HG03097 (cell line): ENCODE measurements around the gene SYT17.

Experiments
- ATAC-seq: cut with Tn5 transposase; IDR thresholded peaks from one replicate; pipeline ENCODE4 v1.9.1; 2021; ENCODE audit not compliant: unreplicated experiment, low FRiP score

The SYT17 gene

GRCh38 chr16:19167710-19168370 is at the start of gene SYT17:
Gene SYT17 (plus strand): TSS chr16:19168240. CDS start chr16:19168647, 407 bp downstream.
- ATAC-seq = no peak

DNA sequence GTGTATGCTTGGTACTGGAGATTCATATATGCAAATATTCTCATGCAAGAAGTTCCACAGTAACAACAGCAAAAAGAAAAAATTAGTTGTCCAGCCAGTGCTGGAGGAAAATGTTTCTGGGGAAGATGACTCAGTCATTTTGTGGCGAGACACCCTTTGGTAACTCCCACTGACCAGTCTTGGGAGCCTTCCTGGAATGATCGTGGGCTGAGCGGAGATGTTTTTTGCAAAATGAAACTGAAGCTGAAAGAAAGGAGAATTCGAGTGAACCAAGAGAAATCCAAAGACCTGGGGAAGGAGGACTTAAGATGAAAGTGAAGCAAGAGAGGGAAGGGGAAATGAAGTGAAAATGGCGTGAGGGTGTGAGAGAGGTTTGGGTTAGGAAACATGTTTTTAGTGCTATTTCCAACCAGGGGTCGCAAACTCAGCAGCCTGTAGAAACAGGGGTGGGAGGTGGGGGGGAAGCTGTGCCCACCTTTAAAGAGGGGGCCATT is 49.1 kb upstream of the SYT17 start:
- ATAC-seq = no peak

DNA sequence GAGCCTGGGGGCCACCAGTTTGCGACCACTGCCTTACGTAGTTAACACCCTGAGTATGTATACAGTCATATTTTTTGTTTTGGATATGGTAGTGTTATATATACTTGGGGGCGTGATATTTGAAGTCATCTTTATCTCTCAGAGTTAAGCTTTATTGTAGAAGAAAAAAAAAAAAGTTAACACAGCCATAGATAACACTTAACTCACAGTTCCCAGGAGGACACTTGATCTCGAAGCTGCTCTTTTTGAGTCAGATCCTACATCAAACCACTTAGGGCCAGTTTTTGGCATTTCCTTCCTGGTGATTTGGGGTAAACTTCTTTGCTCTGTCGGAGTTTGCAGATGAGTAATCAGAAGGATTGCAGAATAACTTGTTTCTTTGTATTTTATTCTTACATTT is 48.5 kb upstream of the SYT17 start:
- no peak for ATAC-seq

- ATAC-seq = no peak
These were observed 44.4 kb upstream of the SYT17 start for GRCh38 chr16:19123535-19124178.

DNA sequence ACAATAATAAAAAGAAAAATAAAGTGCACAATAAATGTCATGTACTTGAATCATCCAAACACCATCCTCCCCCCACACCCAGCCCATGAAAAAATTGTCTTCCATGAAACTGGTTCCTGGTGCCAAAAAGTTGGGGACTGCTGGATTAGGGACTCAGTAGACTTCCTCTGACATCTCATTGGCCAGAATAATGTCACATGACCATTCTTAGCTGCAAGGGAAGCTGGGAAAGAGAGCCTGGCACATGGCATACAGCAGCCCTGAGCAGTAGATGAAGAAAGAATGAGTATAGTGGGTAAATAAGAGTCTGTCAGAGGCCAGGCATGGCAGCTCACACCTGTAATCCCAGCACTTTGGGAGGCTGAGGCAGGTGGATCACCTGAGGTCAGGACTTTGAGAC is 41.7 kb upstream of the SYT17 start:
- ATAC-seq = no peak

GRCh38 chr16:19127205-19127604 is 40.8 kb upstream of the SYT17 start:
- no peak for ATAC-seq

DNA sequence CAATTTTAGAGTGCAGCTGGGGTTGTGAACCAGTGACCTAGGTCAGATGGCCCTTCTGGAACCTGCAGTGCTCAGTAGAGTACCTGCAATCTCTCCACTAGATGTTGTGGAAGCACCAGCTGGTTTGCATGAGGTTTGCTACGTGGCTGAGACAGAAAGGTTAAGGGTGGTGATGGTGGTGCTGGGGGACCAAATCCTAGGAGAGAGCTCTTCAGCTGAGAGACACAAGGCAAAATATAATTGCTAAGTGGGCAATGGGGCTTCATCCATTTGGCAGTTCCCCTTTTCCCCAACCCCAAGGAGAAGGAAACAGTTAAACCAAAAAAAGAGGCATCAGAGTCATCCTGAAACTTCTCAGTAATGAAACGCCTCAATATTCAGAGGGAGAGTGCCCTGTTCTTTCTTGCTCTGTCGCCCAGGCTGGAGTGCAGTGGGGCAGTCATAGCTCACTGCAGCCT is 40.3 kb upstream of the SYT17 start:
- no peak for ATAC-seq

- no peak for ATAC-seq
These were observed 39.4 kb upstream of the SYT17 start for GRCh38 chr16:19128454-19129200.

GRCh38 chr16:19130385-19130784 is 37.7 kb upstream of the SYT17 start:
- ATAC-seq = no peak

- ATAC-seq = no peak
These were observed 36.9 kb upstream of the SYT17 start for GRCh38 chr16:19130852-19131824.

- ATAC-seq = no peak
These were observed 36.2 kb upstream of the SYT17 start for GRCh38 chr16:19131825-19132218.

DNA sequence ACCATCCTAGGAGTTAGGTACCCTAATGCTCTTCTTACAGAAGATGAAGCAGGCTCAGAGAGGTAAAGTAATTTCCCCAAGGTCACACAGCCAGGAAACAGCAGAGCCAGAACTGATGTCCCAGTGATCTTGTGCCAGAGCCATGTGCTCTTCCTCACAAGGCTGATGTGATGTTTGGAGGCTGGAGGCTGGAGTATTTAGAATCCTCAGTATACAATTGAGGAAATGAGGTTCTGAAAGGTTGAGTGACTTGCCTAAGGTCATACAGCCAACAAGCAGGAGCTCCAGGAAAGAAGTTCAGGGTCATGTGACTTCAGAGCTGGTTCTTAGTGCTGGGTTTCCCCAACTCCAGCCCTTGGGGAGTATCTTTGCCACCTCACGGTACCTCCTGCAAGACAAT is 35.8 kb upstream of the SYT17 start:
- ATAC-seq = no peak

GRCh38 chr16:19132898-19133297 is 35.1 kb upstream of the SYT17 start:
- no peak for ATAC-seq

GRCh38 chr16:19133600-19133999 is 34.4 kb upstream of the SYT17 start:
- no peak for ATAC-seq

DNA sequence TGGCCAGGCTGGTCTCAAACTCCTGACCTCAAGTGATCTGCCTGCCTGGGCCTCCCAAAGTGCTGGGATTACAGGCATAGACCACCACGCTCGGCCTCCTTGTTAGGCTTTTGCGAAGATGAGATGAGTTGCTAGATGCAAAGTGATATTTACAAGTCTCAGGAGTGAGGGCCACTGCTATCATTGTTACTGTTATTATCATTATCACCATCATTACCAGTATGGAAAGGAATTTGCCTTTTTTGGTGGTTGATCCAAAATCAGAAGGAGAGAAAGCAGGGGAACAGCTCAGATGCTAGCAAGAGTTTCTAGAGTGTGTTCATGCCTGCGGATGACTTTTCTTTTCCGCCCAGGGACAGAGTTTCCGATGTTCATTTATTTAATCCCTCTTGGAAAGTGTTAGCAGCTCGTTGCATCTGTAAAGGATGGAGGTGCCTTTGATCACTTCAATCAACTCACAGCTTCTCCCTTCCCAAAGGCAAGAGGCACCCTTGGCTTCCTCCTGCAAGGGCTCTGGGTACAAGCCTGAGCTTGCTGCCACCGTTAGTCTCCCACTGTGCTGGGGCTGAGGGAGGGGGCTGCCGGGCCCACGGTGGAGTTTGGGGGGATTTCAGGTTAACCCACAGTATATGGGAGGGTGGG is 32.7 kb upstream of the SYT17 start:
- no peak for ATAC-seq

DNA sequence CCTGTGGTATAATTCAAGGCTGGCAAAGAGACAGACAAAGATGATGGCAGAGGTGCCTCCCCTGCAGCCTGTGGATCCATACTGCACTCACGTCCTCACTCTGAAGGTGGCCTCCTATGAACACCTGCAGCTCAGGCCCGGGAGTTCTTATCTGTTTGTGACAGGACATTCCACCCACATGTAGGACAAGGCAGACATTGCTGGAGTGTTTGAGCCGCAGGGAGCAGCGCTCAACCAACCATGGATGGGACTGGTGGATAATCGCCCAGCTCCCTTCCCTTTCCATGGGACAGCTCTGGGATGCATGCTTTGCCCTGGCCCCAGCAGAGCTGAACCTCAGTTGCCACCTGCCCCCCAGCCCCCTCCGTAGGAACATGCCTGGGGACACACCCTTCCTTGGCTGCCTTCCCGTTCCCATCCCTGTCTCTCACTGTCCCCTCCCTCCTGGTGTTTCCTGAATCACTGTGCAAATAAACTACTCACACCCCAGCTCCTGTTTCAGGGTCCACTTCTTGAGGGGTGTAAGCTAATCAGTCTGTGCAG is 32.1 kb upstream of the SYT17 start:
- ATAC-seq = no peak

GRCh38 chr16:19136549-19137196 is 31.4 kb upstream of the SYT17 start:
- no peak for ATAC-seq

- no peak for ATAC-seq
These were observed 30.6 kb upstream of the SYT17 start for GRCh38 chr16:19137201-19138128.
